Adrenal gland (tissue), 12 donors: Measurements from ENCODE around the gene LAMB4. TPM values are rescaled to one million over a fixed set of nuclear protein-coding genes. Genes with fewer than 3 reads are reported as not detected.

Experiments used
- DNase-seq, 7 donors: peaks; one replicate each; pipeline ENCODE4 v3.0.0-alpha.2; 2019 to 2020
- H3K27ac ChIP-seq, 5 donors: fragments of 200-600 bp; sonication (generic) in 4 of 5; 1 replicate in 3 of 5; 2 replicates in 2 of 5; pipeline versions ENCODE4 v1.5.1 to v1.8.0; 2016 to 2020; ENCODE audit warnings: mild to moderate bottlenecking in 1 of 5
- H3K27me3 ChIP-seq: fragments of 200-600 bp; 2 replicates; pipeline ENCODE4 v1.8.0; 2021
- H3K36me3 ChIP-seq, 2 donors: fragments of 200-600 bp; replicated peaks in 1 of 2; 1 replicate in 1 of 2; 2 replicates in 1 of 2; pipeline versions ENCODE4 v1.5.1 to v1.8.0; 2018 to 2022
- H3K4me1 ChIP-seq, 2 donors: fragments of 200-600 bp; replicated peaks in 1 of 2; 1 replicate in 1 of 2; 2 replicates in 1 of 2; pipeline versions ENCODE4 v1.5.1 to v1.8.0; 2018 to 2021
- H3K4me3 ChIP-seq, 4 donors: fragments of 200-600 bp; sonication (generic) in 3 of 4; one replicate each; pipeline ENCODE4 v1.5.1; 2016 to 2018
- H3K9me3 ChIP-seq, 3 donors: fragments of 200-600 bp; sonication (generic) in 1 of 3; replicated peaks in 1 of 3; 1 replicate in 2 of 3; 2 replicates in 1 of 3; pipeline versions ENCODE4 v1.5.1 to v1.8.0; 2016 to 2021
- CTCF ChIP-seq, 6 experiments: fragments of 450-650 bp in 4 of 6; fragments of 200-600 bp in 2 of 6; sonication (generic) in 1 of 6; IDR thresholded peaks; 1 replicate in 5 of 6; 2 replicates in 1 of 6; pipeline versions ENCODE4 v1.5.1 to v1.8.0; 2016 to 2021; ENCODE audit warnings: antibody characterized with exemption in 6 of 6, mild to moderate bottlenecking in 2 of 6, moderate library complexity in 1 of 6
- POLR2A ChIP-seq, 2 donors: fragments of 450-650 bp; IDR thresholded peaks; one replicate each; pipeline ENCODE4 v1.6.1; 2017; ENCODE audit warnings: antibody characterized with exemption in 2 of 2, mild to moderate bottlenecking in 2 of 2, moderate library complexity in 1 of 2
- WGBS, 4 donors: extraction: QIAGEN DNeasy Blood & Tissue Kit in 2 of 4; methylation state at CpG; one replicate each; pipeline versions ENCODE4 v1.1.5 to v1.1.7; 2013 to 2017; 5-methylcytosine and 5-hydroxymethylcytosine counted together
- intact Hi-C, 2 donors: fragments of 100-400 bp; cut with DNase I; formaldehyde crosslinking; loops; one replicate each; pipeline versions ENCODE4 v1.14.1 to v1.15.0; 2022 to 2023
- polyA plus RNA-seq, 3 donors: library from polyadenylated mRNA; stranded (reverse); fragments of 200-250 nt in 2 of 3; fragments of 350-450 nt in 1 of 3; fragmentation: Illumina TruSeq in 1 of 3; extraction: RNeasy Lipid Tissue Mini Kit (QIAGEN cat#74804) in 1 of 3; gene quantifications; one replicate each; pipeline ENCODE4 v1.2.3, GENCODE V29; 2013 to 2014
- total RNA-seq, 9 donors: library from RNA; depleted of rRNA in 4 of 9; stranded (reverse); fragments of >200 nt in 4 of 9; fragments of 120-200 nt in 1 of 9; fragmentation: NEBNext Ultra II Directional in 1 of 9; extraction: Animal tissue kit (Norgen Biotek cat#: 25700) in 1 of 9; gene quantifications; one replicate each; pipeline versions ENCODE4 v1.1.0 to v1.2.4, GENCODE V29; 2013 to 2023
- donor health status: healthy with polysubstance abuse.
- donor health status: Bipolar disorder and iron deficiency.
- donor health status: DM: yes; HTN: yes; CAD: no.
- donor health status: DM: no; HTN: no; CAD: no.
- donor health status: DM: no; HTN: no; CAD: no.
- donor health status: DM: yes; HTN: yes; CAD: no.

LAMB4 gene
- total and polyA plus RNA-seq, 12 donors = 0.12 to 1.0 (median 0.27) TPM; not detected in 5

GRCh38 chr7:108135446-108136190, 5.5 kb upstream of the LAMB4 start:
- no peak overlapping the region for H3K4me3 ChIP-seq
- intact Hi-C loops = no loop called here
- WGBS, 4 donors = 78 to 84% (median 79%) methylated on average over 7 of the region's 7 CpGs
- H3K4me1 ChIP-seq = no peaks in the 10 kb centered on the region
- H3K27me3 ChIP-seq = no peaks in the 10 kb centered on the region
- no peaks in the 10 kb centered on the region for H3K9me3 ChIP-seq
- no peak overlapping the region for H3K27ac ChIP-seq
- TF ChIP-seq CTCF (IDR thresholded peaks at IDR 0.05) (no peak), POLR2A (IDR thresholded peaks at IDR 0.05) (no peak)
- DNase-seq = no peak
- H3K36me3 ChIP-seq = no peaks in the 10 kb centered on the region

GRCh38 chr7:108134486-108134885, 4.3 kb upstream of the LAMB4 start:
- intact Hi-C loops = no loop called here
- no peaks in the 10 kb centered on the region for H3K4me1 ChIP-seq
- no peaks in the 10 kb centered on the region for H3K27me3 ChIP-seq
- H3K36me3 ChIP-seq = no peaks in the 10 kb centered on the region
- no peak for TF ChIP-seq CTCF (IDR thresholded peaks at IDR 0.05)
- TF ChIP-seq POLR2A (IDR thresholded peaks at IDR 0.05) = no peak
- H3K4me3 ChIP-seq = no peak overlapping the region
- no peak overlapping the region for H3K27ac ChIP-seq
- H3K9me3 ChIP-seq = no peaks in the 10 kb centered on the region
- 94 to 100% (median 95%) methylated on average over 1 of the region's 1 CpG for WGBS, 4 donors
- DNase-seq = no peak

GRCh38 chr7:108132551-108133265, 2.5 kb upstream of the LAMB4 start:
- DNase-seq = no peak
- H3K9me3 ChIP-seq = no peaks in the 10 kb centered on the region
- H3K27me3 ChIP-seq = no peaks in the 10 kb centered on the region
- TF ChIP-seq POLR2A (IDR thresholded peaks at IDR 0.05) (no peak), CTCF (IDR thresholded peaks at IDR 0.05) (no peak)
- H3K36me3 ChIP-seq = no peaks in the 10 kb centered on the region
- intact Hi-C loops = no loop called here
- 66 to 88% (median 88%) methylated on average over 8 to 13 of the region's 13 CpGs for WGBS, 4 donors
- no peak overlapping the region for H3K4me3 ChIP-seq
- no peak overlapping the region for H3K27ac ChIP-seq
- no peaks in the 10 kb centered on the region for H3K4me1 ChIP-seq

GRCh38 chr7:108129018-108129965, 869 bp downstream of the LAMB4 start:
- H3K36me3 ChIP-seq = no peaks in the 10 kb centered on the region
- no peak for DNase-seq
- H3K4me3 ChIP-seq = no peak overlapping the region
- no peaks in the 10 kb centered on the region for H3K4me1 ChIP-seq
- no peak overlapping the region for H3K27ac ChIP-seq
- TF ChIP-seq CTCF (IDR thresholded peaks at IDR 0.05) (no peak), POLR2A (IDR thresholded peaks at IDR 0.05) (no peak)
- intact Hi-C loops = no loop called here
- no peaks in the 10 kb centered on the region for H3K9me3 ChIP-seq
- no peaks in the 10 kb centered on the region for H3K27me3 ChIP-seq
- 87 to 91% (median 90%) methylated on average over 7 of the region's 7 CpGs for WGBS, 4 donors
